HEK293 (cell line): ENCODE results near the gene EHD1.
A peak's percentile ranks its signal among the peaks of the same experiment; 100 is the strongest.

Experiments used
- GFI1B ChIP-seq: fragments of 450-650 bp; formaldehyde crosslinking; IDR thresholded peaks from 2 replicates; pipeline ENCODE4 v1.5.1; 2016; ENCODE audit warnings: missing biosample characterization, missing genetic modification characterization
- GLIS1 ChIP-seq: fragments of 450-650 bp; formaldehyde crosslinking; IDR thresholded peaks from 2 replicates; pipeline ENCODE4 v1.5.1; 2016; ENCODE audit warnings: missing biosample characterization, missing genetic modification characterization
- GLIS2 ChIP-seq: fragments of 450-650 bp; formaldehyde crosslinking; IDR thresholded peaks from 2 replicates; pipeline ENCODE4 v1.5.1; 2016; ENCODE audit warnings: missing biosample characterization, missing genetic modification characterization
- IKZF3 ChIP-seq: fragments of 450-650 bp; IDR thresholded peaks from 2 replicates; pipeline ENCODE4 v1.5.0; 2018; ENCODE audit warnings: missing biosample characterization, mild to moderate bottlenecking, missing genetic modification characterization, moderate library complexity
- KLF10 ChIP-seq: fragments of 450-650 bp; IDR thresholded peaks from 2 replicates; pipeline ENCODE4 v1.5.1; 2018; ENCODE audit warnings: missing biosample characterization, mild to moderate bottlenecking, missing genetic modification characterization
- KLF9 ChIP-seq: fragments of 450-650 bp; formaldehyde crosslinking; IDR thresholded peaks from 2 replicates; pipeline ENCODE4 v1.5.1; 2016; ENCODE audit warnings: missing biosample characterization, missing genetic modification characterization, low read depth
- MEIS1 ChIP-seq: sonication (generic); formaldehyde crosslinking; IDR thresholded peaks from 2 replicates; pipeline ENCODE4 v1.8.1; 2022; ENCODE audit warnings: missing genetic modification reagents, mild to moderate bottlenecking, borderline replicate concordance
- PATZ1 ChIP-seq: fragments of 450-650 bp; formaldehyde crosslinking; IDR thresholded peaks from 2 replicates; pipeline ENCODE4 v1.5.1; 2016; ENCODE audit warnings: missing biosample characterization, missing genetic modification characterization
- PBX3 ChIP-seq: sonication (generic); formaldehyde crosslinking; IDR thresholded peaks from 2 replicates; pipeline ENCODE4 v1.8.1; 2022; ENCODE audit warnings: mild to moderate bottlenecking, moderate library complexity, missing genetic modification reagents
- PRDM10 ChIP-seq: fragments of 450-650 bp; formaldehyde crosslinking; IDR thresholded peaks from 2 replicates; pipeline ENCODE4 v1.5.1; 2016; ENCODE audit warnings: missing biosample characterization, missing genetic modification characterization
- REPIN1 ChIP-seq: fragments of 450-650 bp; formaldehyde crosslinking; IDR thresholded peaks from 2 replicates; pipeline ENCODE4 v1.5.1; 2017; ENCODE audit warnings: missing biosample characterization, missing genetic modification characterization, low read depth
- SALL2 ChIP-seq: fragments of 450-650 bp; formaldehyde crosslinking; IDR thresholded peaks from 2 replicates; pipeline ENCODE4 v1.5.0; 2017; ENCODE audit warnings: missing biosample characterization, mild to moderate bottlenecking, missing genetic modification characterization, borderline replicate concordance
- SP2 ChIP-seq: fragments of 450-650 bp; formaldehyde crosslinking; IDR thresholded peaks from 2 replicates; pipeline ENCODE4 v1.5.1; 2016; ENCODE audit warnings: missing biosample characterization, missing genetic modification characterization
- ZBTB20 ChIP-seq: fragments of 450-650 bp; formaldehyde crosslinking; IDR thresholded peaks from 2 replicates; pipeline ENCODE4 v1.5.1; 2016; ENCODE audit warnings: missing biosample characterization, missing genetic modification characterization
- ZBTB26 ChIP-seq: fragments of 450-650 bp; formaldehyde crosslinking; optimal IDR thresholded peaks from 2 replicates; pipeline ENCODE3; 2016; ENCODE audit warnings: missing biosample characterization, mild to moderate bottlenecking, missing genetic modification characterization
- ZBTB44 ChIP-seq: fragments of 450-650 bp; IDR thresholded peaks from 2 replicates; pipeline ENCODE4 v1.5.1; 2018; ENCODE audit warnings: missing biosample characterization, mild to moderate bottlenecking, missing genetic modification characterization
- ZBTB7A ChIP-seq: fragments of 450-650 bp; formaldehyde crosslinking; IDR thresholded peaks from 2 replicates; pipeline ENCODE4 v1.5.1; 2016; ENCODE audit warnings: low read depth, missing biosample characterization, missing genetic modification characterization
- ZBTB8A ChIP-seq: fragments of 450-650 bp; formaldehyde crosslinking; IDR thresholded peaks from 2 replicates; pipeline ENCODE4 v1.5.1; 2016; ENCODE audit warnings: missing biosample characterization, missing genetic modification characterization
- ZEB2 ChIP-seq: fragments of 450-650 bp; formaldehyde crosslinking; IDR thresholded peaks from 2 replicates; pipeline ENCODE4 v1.5.1; 2016; ENCODE audit warnings: missing biosample characterization, missing genetic modification characterization
- ZFHX2 ChIP-seq: fragments of 450-650 bp; formaldehyde crosslinking; conservative IDR thresholded peaks from 2 replicates; pipeline ENCODE4 v1.5.1; 2016; ENCODE audit warnings: missing biosample characterization, missing genetic modification characterization
- ZIC2 ChIP-seq: fragments of 450-650 bp; formaldehyde crosslinking; IDR thresholded peaks from 2 replicates; pipeline ENCODE4 v1.5.1; 2016; ENCODE audit warnings: missing biosample characterization, missing genetic modification characterization
- ZNF18 ChIP-seq: fragments of 450-650 bp; formaldehyde crosslinking; IDR thresholded peaks from 2 replicates; pipeline ENCODE4 v1.5.1; 2016; ENCODE audit warnings: missing biosample characterization, missing genetic modification characterization
- ZNF266 ChIP-seq: fragments of 450-650 bp; formaldehyde crosslinking; IDR thresholded peaks from 2 replicates; pipeline ENCODE4 v1.5.1; 2016; ENCODE audit warnings: missing biosample characterization, missing genetic modification characterization, low read depth
- ZNF274 ChIP-seq, 2 experiments: fragments of 200-500 bp in 1 of 2; fragments of 450-650 bp in 1 of 2; sonication (Bioruptor generic) in 1 of 2; formaldehyde crosslinking in 1 of 2; IDR thresholded peaks; 2 replicates each; pipeline versions ENCODE4 v1.5.1 to v1.6.1; 2014 to 2016; ENCODE audit warnings: borderline replicate concordance in 1 of 2, inconsistent platforms in 1 of 2, low read length in 1 of 2, missing biosample characterization in 1 of 2, missing genetic modification characterization in 1 of 2
- ZNF501 ChIP-seq: fragments of 450-650 bp; formaldehyde crosslinking; IDR thresholded peaks from 2 replicates; pipeline ENCODE4 v1.5.1; 2016; ENCODE audit warnings: missing biosample characterization, missing genetic modification characterization
- ZNF510 ChIP-seq: fragments of 450-650 bp; formaldehyde crosslinking; IDR thresholded peaks from 2 replicates; pipeline ENCODE4 v1.5.1; 2018; ENCODE audit warnings: mild to moderate bottlenecking, missing genetic modification characterization, missing biosample characterization; ENCODE audit not compliant: insufficient replicate concordance
- ZNF600 ChIP-seq: fragments of 450-650 bp; formaldehyde crosslinking; IDR thresholded peaks from 2 replicates; pipeline ENCODE4 v1.5.1; 2016; ENCODE audit warnings: missing biosample characterization, missing genetic modification characterization
- ZNF626 ChIP-seq: fragments of 450-650 bp; sonication (Bioruptor Pico); formaldehyde crosslinking; IDR thresholded peaks from 2 replicates; pipeline ENCODE4 v1.5.1; 2018; ENCODE audit warnings: missing biosample characterization, missing genetic modification characterization, inconsistent platforms

Gene EHD1

GRCh38 chr11:64810271-64810890, 68.0 kb downstream of the EHD1 start, which contains the start of gene MEN1 (continued):
- TF ChIP-seq PRDM10 (tag by site-specific recombination) (peak; percentile 47; the same call in 1 of the 2 replicates), ZBTB7A (tag by site-specific recombination) (peak; percentile 73; the same call in 1 of the 2 replicates), IKZF3 (tag by site-specific recombination) (peak; percentile 97), ZIC2 (tag by site-specific recombination) (peak; percentile 69), ZNF600 (no peak), MEIS1 (CRISPR knock-in tag) (no peak), ZBTB20 (tag by site-specific recombination) (peak; percentile 62; the same call in 1 of the 2 replicates), SALL2 (tag by site-specific recombination) (no peak), ZNF18 (tag by site-specific recombination) (no peak), GFI1B (tag by site-specific recombination) (no peak), ZNF501 (tag by site-specific recombination) (0 out of 2 replicates have a peak, but pooled peaks have one; percentile 39), ZBTB26 (tag by site-specific recombination) (peak; percentile 44), SP2 (tag by site-specific recombination) (peak; percentile 90), REPIN1 (tag by site-specific recombination) (no peak), ZEB2 (tag by site-specific recombination) (peak; percentile 65), GLIS1 (tag by site-specific recombination) (peak; percentile 47; the same call in 1 of the 2 replicates), ZBTB44 (no peak), ZNF626 (tag by site-specific recombination) (no peak), ZFHX2 (peak; percentile 84), ZNF266 (tag by site-specific recombination) (no peak), ZBTB8A (tag by site-specific recombination) (peak; percentile 78), PATZ1 (tag by site-specific recombination) (peak; percentile 62), PBX3 (peak; percentile 64; the same call in 1 of the 2 replicates), ZNF510 (tag by site-specific recombination) (no peak), ZNF274 (IDR thresholded peaks at IDR 0.05; ENCODE audit: low read length) (no peak), ZNF274 (tag by site-specific recombination; IDR thresholded peaks at IDR 0.05; ENCODE audit: borderline replicate concordance) (no peak), KLF10 (tag by site-specific recombination) (peak; percentile 69), GLIS2 (tag by site-specific recombination) (peak; percentile 55), KLF9 (peak; percentile 63; the same call in 1 of the 2 replicates)
